ENCODE data around the gene DNAJB8.

The DNAJB8 gene

DNA sequence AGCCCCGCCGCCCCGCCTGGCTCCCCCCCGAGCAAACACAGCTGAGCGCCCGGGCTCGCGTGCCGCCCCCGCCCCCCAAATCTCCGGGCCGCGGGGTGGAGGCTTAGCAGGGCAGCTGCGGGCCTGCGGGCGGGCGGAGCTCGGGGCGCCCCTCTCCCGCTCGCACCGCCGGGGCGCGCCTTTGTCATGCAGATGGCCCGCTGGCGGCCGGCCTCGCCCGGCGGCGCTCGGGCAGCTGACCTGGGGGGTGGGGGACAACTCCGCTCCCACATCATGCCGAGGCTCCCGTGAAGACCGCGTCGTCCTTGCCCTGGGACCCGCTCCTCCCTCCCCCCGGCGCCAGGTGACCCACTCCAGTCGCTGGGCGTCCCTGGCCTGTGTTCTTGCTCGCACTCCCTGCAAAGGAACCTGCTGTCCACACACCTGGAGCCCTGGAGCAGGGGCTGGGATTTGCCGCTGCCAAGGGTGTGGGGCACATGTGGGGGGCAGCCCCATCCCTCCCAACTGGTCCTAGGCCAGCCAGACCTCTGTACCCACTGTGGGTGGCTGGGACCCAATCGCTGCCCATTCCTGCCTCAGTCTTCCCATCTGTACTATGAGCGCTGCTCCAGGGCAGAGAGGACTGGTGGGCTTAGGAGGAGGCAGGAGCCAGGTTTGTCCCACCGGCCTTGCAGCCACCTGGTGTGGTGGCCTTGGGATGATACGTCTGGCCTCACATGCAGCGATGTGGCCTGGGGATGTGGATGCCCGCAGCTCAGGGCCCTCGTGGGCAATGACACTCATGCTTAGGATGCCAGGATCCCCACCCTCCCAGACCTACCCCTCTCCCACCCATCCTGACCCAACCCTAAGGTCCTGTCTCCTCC is 33.5 kb downstream of the DNAJB8 start:
- no peak for DNase-seq (ENCODE audit: extremely low spot score)
- TF ChIP-seq CTCF (IDR thresholded peaks at IDR 0.05; ENCODE audit: control extremely low read depth, extremely low read depth, low read depth, missing control alignments), result no peak
- POLR2A ChIA-PET, result no interaction called here
- CTCF ChIA-PET, result interaction anchor here (3.6 kb wide), 1 partner anchor 8 kb away, joined by 18 read pairs; no protein-coding TSS in a partner anchor

GRCh38 chr3:128432301-128432970 is 34.3 kb downstream of the DNAJB8 start:
- TF ChIP-seq CTCF (IDR thresholded peaks at IDR 0.05; ENCODE audit: control extremely low read depth, extremely low read depth, low read depth, missing control alignments), result no peak
- POLR2A ChIA-PET, result no interaction called here
- CTCF ChIA-PET, result no interaction called here
- DNase-seq (ENCODE audit: extremely low spot score), result no peak

DNA sequence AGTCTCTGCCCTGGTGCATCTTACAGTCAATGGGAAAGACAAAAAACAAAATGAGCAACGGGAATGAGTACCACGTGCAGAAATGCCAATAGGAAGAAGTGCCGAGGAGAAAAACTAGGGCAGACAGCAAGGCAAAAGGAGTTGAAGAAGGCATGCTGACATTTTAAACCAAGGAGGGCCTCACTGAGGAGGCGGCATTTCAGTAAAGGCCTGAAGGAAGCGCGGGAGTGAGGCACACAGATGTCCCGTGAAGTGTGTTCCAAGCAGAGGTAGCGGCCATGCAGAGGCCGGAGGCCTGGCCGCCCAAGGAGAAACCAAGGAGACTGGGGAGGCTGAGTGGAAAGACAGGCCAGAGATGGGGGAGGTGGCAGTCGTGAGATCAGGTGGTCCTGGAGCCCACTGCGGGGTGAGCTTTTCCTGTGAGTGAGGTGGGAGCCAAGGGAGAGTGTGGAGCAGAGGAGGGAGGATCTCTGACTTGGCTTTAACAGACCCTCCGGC is 34.8 kb downstream of the DNAJB8 start:
- CTCF ChIA-PET, result no interaction called here
- no peak for TF ChIP-seq CTCF (IDR thresholded peaks at IDR 0.05; ENCODE audit: control extremely low read depth, extremely low read depth, low read depth, missing control alignments)
- no peak for DNase-seq (ENCODE audit: extremely low spot score)
- POLR2A ChIA-PET, result no interaction called here

GRCh38 chr3:128430731-128431130 is 36.0 kb downstream of the DNAJB8 start:
- no peak for DNase-seq (ENCODE audit: extremely low spot score)
- ChIA-PET CTCF (interaction anchor here (1.2 to 1.7 kb wide), 2 partner anchors 151 to 178 kb away, joined by 3 to 4 read pairs; no protein-coding TSS in a partner anchor), POLR2A (no interaction called here)
- TF ChIP-seq CTCF (IDR thresholded peaks at IDR 0.05; ENCODE audit: control extremely low read depth, extremely low read depth, low read depth, missing control alignments), result no peak

DNA sequence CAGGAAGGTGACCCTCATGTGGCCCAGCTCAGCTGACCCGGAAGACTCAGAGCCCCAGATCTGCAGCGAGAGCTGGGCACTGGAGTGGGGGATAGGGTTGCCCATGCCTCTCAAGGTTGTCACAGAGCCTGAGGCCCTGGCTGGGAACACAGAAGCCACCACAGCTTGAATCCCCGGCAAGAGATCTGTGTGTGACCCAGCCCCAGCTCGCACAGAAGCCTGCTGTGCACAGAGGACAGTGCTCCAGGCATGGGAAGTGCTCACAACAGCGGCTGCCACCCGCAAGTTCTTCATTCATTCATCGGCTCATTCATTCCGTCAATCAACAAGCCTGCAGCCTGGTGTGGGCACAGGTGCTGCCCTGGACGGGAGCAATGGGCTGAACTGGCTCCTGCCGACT is 36.4 kb downstream of the DNAJB8 start:
- DNase-seq (ENCODE audit: extremely low spot score), result no peak
- POLR2A ChIA-PET, result no interaction called here
- CTCF ChIA-PET, result interaction anchor here (0.9 to 1.7 kb wide), 3 partner anchors 73 to 178 kb away, joined by 3 to 4 read pairs (median 3); no protein-coding TSS in a partner anchor
- TF ChIP-seq CTCF (IDR thresholded peaks at IDR 0.05; ENCODE audit: control extremely low read depth, extremely low read depth, low read depth, missing control alignments), result no peak

DNA sequence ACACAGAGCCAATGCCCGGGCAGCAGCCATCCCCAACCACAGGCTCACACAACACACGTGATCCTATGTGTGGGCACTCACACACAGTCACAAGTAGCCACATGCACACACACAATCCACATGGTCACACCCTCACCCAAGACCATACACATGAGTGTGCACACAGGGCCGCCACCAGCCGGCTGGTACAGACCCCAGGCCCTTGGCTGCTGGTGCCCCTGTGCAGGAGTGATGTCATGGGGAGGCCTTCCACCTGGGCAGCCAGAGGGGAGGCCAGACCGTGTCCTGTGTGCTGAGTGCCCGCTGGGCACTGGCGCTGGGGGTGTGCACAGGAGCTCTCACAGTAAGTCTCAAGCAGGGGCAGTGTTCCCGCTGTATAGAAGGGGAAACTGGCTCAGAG is 36.9 kb downstream of the DNAJB8 start:
- CTCF ChIA-PET, result interaction anchor here (0.9 to 1.7 kb wide), 3 partner anchors 72 to 179 kb away, joined by 3 to 4 read pairs (median 3); no protein-coding TSS in a partner anchor
- POLR2A ChIA-PET, result no interaction called here

More for the DNA sequence above, 36.9 kb downstream of the DNAJB8 start:
- no peak for TF ChIP-seq CTCF (IDR thresholded peaks at IDR 0.05; ENCODE audit: control extremely low read depth, extremely low read depth, low read depth, missing control alignments)
- no peak for DNase-seq (ENCODE audit: extremely low spot score)
